ENCODE data around the gene ST6GALNAC6. TPM values are rescaled to one million over a fixed set of nuclear protein-coding genes. Genes with fewer than 3 reads are reported as not detected.

ST6GALNAC6 gene, protein sequence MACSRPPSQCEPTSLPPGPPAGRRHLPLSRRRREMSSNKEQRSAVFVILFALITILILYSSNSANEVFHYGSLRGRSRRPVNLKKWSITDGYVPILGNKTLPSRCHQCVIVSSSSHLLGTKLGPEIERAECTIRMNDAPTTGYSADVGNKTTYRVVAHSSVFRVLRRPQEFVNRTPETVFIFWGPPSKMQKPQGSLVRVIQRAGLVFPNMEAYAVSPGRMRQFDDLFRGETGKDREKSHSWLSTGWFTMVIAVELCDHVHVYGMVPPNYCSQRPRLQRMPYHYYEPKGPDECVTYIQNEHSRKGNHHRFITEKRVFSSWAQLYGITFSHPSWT
- total RNA-seq (2022; extraction: Qiagen RNA extraction): 19.3 to 24.9 TPM (median 21.5 TPM) in 5 replicates

DNA sequence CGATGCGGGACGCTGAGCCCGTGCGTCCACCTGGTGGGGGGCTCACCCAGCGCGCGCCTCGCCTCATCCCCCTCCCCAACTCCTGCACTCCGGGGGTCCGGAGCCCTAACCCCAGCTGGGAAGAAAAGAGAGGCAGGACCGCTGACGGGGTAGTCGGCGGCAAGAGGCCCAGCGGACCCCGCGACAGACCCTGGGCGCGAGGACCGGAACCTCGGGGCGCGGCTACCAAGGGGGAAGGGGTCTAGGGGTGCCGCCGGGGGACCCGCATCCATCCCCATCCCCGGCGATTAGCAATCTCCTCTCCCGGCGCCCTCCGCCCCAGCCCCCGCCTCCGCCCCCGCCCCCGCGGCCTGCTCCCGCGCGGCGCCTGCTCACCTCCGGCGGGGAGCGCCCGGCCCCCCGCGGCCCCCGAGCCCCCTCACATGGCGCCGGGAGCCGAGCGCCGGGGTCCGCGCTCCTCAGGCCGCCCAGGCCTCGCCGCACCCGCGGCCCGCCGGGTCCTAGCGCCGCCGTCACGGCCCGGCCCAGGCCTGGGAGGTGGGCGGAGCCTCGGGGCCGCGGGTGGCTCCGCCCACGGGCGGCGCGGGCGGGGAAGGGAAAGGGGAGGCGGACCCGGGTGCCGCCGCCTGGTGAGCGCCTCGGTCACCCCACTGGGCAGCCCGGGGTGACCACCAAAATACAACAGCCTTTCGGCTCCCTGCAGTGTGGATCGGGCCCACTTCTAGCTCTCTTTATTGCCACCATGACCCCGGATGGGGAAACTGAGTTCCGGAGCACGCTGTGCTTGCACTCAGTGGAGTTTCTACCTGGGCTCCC, at the start of gene ST6GALNAC6:
Gene ST6GALNAC6 (minus strand): TSS at position 476 of the 816 bp plus-strand sequence. CDS start 1,622 bp downstream, outside the sequence.

DNA sequence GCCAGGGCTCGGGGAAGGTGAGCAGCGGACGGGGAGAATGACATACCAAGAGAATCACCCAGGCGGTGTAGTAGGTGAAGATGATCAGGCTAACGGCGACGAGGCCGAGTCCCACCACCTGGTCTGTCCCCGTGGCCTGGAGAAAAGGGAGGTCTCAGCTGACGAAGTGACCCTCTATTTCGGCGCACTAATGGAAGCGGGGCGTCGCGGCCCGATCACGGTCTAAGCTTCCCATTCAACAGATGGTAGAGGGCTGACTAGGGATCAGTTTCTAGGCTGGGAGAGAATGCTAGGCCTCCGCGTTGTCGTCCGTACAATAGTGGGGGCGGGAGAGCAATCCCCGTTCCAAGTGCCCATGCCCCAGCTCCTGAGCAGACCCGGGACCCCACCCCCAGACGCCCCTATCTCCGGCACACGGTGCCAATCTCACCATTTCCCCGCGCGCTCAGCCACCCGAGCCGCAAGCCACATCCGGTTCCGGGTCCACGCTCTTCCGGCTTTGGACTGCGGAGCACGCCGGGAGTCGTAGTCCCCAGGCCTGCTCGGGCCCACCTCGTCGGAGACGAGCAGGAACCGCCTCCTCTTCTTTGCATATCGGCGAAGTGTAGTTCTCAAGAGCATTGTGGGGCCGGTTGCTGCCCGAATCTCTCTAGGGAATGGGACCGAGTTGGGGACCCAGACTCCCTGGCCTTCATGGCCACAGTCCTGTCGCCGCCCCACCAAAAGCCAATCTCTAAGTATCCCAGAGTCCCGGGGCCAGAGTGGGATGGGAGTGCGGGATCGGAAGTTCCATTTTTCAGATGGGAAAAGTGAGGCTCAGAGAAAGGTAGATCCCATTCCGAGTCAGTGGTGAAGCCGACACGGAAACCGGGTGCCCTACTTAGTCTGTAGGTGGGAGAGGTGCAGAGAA, 38.2 kb upstream of the ST6GALNAC6 start, which contains the start of gene DPM2:
Gene DPM2 (minus strand): TSS at position 467 of the 910 bp plus-strand sequence. CDS start 34 bp downstream, at position 433.

DNA sequence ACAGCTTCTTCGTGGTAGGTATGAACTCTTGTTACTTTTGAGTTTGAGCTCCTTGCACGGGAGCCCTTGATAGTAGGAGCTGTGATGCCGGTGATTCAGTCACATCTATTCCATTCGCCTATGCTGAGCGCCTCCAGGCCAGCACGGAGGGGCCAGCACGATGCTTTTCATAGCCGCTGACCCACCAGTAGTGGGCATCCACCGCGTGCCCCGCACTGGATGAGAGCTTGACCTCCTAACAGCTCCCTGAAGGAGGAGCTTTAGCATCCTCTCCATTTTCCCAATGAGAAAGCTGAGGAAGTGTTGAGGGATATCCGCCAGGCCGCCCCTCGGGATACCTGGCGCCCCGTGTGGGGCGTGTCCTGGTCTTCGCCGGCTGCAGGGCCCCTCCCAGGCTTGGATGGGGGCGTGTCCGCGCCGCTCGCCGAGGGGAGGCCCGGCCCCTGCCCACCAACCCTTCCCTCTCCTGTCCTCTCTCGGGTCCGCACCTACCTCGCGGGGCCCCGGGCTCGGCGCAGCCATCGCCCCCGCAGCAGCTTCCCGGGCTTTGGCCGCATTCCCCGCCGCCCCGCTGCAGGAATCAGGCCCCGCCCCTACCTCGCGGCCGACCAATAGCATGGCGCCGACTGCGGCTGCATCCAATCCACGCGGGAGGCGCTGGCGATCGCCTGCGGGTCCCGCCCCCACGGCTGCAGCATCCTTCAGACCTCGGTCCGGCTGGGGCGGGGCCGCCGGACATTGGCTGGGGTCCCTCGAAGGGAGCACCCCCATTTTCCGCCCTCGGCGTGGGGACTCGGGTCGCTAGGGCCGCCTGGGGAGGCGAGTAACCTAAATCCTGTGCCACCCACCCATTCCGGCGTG, 31.1 kb upstream of the ST6GALNAC6 start, which contains the start of gene PIP5KL1:
Gene PIP5KL1 (minus strand): TSS at position 547 of the 861 bp plus-strand sequence. CDS start 25 bp downstream, at position 522.

DNA sequence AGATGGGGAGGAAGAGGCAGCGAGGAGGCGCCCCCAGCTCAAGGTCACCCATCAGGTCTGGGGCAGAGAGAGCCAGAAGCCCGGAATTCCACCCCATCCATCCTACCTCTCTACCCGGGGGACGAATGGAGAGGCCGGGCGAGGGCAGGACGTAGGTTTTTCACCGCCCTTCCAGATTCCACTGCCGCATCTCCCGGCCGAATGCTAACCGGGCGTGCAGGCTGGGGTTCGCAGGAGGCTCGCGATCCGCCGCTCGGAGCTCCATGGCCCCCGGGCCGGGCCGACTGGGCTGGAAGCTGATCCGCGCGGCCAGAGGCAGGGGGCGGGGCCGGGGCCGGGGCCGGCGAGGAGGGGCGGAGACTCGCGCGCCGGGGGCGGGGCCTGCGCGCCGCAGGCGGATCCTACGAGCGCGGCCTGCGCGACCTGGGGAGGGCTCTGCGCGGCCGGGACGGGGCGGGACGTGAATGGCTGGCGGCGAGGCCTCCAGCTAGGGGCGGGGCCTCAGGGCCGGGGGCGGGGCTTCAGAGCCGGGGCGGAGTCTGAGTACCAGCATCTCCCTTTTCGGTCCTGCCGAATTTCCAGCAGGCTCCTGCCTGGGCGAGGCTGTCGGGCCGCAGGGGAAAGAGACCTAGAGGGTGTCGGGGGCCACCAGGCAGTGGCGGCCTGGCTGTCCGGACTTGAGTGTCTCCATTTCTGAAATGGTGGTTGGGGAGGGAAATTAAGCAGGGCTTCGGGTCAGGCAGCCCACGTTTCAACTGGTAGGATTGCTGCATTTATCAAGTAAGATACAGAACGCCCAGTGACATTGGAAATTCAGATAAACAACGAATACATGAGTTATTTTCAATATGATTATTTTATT, 17.5 kb upstream of the ST6GALNAC6 start, which contains the start of gene ST6GALNAC4:
Gene ST6GALNAC4 (minus strand): TSS at position 322 of the 862 bp plus-strand sequence. CDS start 622 bp downstream, outside the sequence.

DNA sequence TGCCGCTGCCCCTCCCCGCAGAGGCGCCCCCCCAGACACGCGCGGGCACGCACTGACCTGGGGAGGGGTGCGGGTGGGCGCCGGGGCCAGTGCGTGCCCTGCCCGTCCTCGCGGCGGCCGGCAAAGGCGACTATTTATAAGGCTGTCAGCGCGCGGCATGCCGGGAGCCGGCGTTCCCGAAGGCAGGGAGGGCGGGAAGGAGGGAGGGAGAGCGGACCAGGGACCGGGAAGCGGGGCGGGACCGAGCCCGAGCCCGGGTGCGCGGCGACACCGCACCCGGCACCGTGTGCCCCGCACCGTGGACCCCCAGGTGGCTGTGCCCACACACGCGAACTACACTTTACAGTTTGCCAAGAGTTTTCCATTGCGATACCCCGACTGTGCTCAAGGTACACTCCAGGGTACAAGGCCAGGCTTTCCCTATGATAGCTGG, 21.8 kb downstream of the ST6GALNAC6 start, which contains the start of gene AK1:
Gene AK1 (minus strand): TSS at position 110 of the 433 bp plus-strand sequence. CDS start 3,058 bp downstream, outside the sequence.

DNA sequence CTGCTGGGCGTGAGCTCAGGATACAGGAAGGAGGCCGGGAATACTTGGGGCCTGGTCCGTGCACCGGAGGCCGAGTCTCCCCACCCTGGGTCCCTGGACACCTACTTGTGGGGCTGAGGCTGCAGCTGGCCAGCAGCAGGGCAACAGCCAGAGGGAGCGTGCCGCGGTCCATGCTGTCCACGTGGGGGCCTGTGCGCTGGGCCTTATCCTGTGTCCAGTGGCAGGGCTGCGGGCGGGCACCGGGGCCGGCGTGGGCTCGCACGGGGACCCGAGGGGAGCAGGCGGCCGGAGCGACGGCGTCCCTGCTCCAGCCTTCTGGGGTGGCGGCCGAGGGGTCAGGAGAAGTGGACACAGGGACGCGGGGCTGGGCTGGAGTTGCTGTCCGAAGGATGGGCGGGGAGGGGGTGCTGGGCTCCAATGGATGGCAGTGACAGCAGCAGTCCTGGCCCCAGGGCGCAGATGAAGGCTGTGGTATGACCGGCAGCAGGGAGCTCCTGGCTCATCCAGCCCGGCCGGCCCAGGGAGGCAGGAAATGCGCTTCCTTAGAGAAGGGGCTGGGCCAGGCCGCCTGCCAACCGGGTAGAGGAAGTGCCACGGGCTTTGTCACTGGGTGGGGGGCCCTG, 45.1 kb downstream of the ST6GALNAC6 start, which contains the start of gene ENG:
Gene ENG (minus strand): TSS at position 475 of the 623 bp plus-strand sequence. CDS start 303 bp downstream, at position 172.

Other genes with a start within 250 kb of the ST6GALNAC6 start
- gene CFAP157, start 192.6 kb downstream of the ST6GALNAC6 start, total RNA-seq (2022; extraction: Qiagen RNA extraction): 0.05 to 0.11 TPM (median 0.09 TPM) in 4 of 5 replicates, not detected in the other
- gene PTRH1, start 183.9 kb downstream of the ST6GALNAC6 start, total RNA-seq (2022; extraction: Qiagen RNA extraction): 15.3 to 24.0 TPM (median 18.6 TPM) in 5 replicates
- 0.02 to 0.07 TPM (median 0.04 TPM) in 4 of 5 replicates, not detected in the other for gene TTC16, start 183.5 kb downstream of the ST6GALNAC6 start, total RNA-seq (2022; extraction: Qiagen RNA extraction)
- 10.5 to 15.8 TPM (median 15.2 TPM) in 5 replicates for gene TOR2A, start 164.3 kb downstream of the ST6GALNAC6 start, total RNA-seq (2022; extraction: Qiagen RNA extraction)
- 0.06 to 0.13 TPM (median 0.06 TPM) in 3 of 5 replicates, not detected in the others for gene SH2D3C, start 120.9 kb downstream of the ST6GALNAC6 start, total RNA-seq (2022; extraction: Qiagen RNA extraction)
- 42.0 to 50.0 TPM (median 43.1 TPM) in 5 replicates for gene CDK9, start 113.6 kb downstream of the ST6GALNAC6 start, total RNA-seq (2022; extraction: Qiagen RNA extraction)
- gene FPGS, start 96.7 kb downstream of the ST6GALNAC6 start, total RNA-seq (2022; extraction: Qiagen RNA extraction): 41.2 to 53.8 TPM (median 48.2 TPM) in 5 replicates
- 0.07 to 0.16 TPM (median 0.09 TPM) in 5 replicates for gene ENG, start 44.9 kb downstream of the ST6GALNAC6 start, total RNA-seq (2022; extraction: Qiagen RNA extraction)
- gene AK1, start 21.9 kb downstream of the ST6GALNAC6 start, total RNA-seq (2022; extraction: Qiagen RNA extraction): 41.1 to 85.2 TPM (median 75.6 TPM) in 5 replicates
- gene ST6GALNAC4, start 17.4 kb upstream of the ST6GALNAC6 start, total RNA-seq (2022; extraction: Qiagen RNA extraction): 9.3 to 19.4 TPM (median 16.2 TPM) in 5 replicates
- gene PIP5KL1, start 31.2 kb upstream of the ST6GALNAC6 start, total RNA-seq (2022; extraction: Qiagen RNA extraction): 1.2 to 2.0 TPM (median 1.6 TPM) in 5 replicates
- 35.5 to 42.3 TPM (median 41.1 TPM) in 5 replicates for gene DPM2, start 38.3 kb upstream of the ST6GALNAC6 start, total RNA-seq (2022; extraction: Qiagen RNA extraction)
- 32.2 to 51.9 TPM (median 43.0 TPM) in 5 replicates for gene EEIG1, start 81.4 kb upstream of the ST6GALNAC6 start, total RNA-seq (2022; extraction: Qiagen RNA extraction)
- 4.9 to 8.2 TPM (median 7.3 TPM) in 5 replicates for gene NAIF1, start 167.7 kb upstream of the ST6GALNAC6 start, total RNA-seq (2022; extraction: Qiagen RNA extraction)
- gene SLC25A25, start 168.6 kb upstream of the ST6GALNAC6 start, total RNA-seq (2022; extraction: Qiagen RNA extraction): 7.0 to 8.3 TPM (median 7.7 TPM) in 5 replicates
- 72.5 to 107 TPM (median 99.1 TPM) in 5 replicates for gene PTGES2, start 228.1 kb upstream of the ST6GALNAC6 start, total RNA-seq (2022; extraction: Qiagen RNA extraction)
- 2.8 to 7.2 TPM (median 3.2 TPM) in 5 replicates for gene LCN2, start 249.8 kb upstream of the ST6GALNAC6 start, total RNA-seq (2022; extraction: Qiagen RNA extraction)

All from A549 treated with dexamethasone at 1 μM for 4 hours (cell line).